SK-N-DZ (cell line): Measurements from ENCODE around the gene STOX2.
A peak's percentile ranks its signal among the peaks of the same experiment; 100 is the strongest.

Experiments
- DNase-seq: peaks from one replicate; pipeline ENCODE4 v3.0.0-alpha.2; 2015; ENCODE audit warnings: low spot score

Gene STOX2

DNA sequence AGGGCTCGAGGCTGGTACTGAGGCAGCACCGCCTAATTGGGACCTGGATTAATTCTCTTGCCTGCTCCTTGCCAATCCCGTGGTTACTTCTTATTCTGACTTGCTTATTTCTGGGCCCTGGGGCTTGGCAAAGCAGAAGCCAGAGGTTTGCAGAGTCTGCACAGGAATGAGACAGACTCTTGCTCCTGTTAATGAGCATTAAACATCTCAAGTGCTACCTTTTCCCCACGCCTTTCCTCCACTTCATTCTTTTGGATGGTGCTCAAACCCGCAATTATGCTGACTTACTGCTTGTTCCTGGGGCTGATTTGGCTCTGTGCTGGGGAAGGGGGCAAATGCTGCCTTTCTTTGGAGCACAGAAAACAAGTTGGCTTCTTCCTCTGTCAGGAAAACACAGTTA is 16.5 kb upstream of the STOX2 start:
- DNase-seq = no peak

DNA sequence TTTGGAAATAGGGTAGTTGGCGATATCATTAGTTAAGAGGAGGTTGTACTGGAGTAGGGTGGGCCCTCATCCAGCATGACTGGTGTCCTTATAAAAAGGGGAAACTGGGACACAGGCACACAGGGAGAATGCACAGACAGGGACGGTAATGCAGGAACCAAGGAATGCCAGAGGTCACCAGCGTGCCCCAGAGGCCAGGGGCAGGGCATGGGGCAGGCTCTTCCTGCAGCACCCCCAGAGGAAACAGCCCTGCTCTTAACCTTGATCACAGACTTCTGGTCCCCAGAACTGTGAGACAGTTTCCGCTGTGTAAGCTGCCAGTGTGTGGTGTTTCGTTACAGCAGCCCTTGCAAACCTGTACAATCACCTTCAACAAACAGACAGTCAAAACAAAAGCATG is 15.9 kb upstream of the STOX2 start:
- DNase-seq = no peak

DNA sequence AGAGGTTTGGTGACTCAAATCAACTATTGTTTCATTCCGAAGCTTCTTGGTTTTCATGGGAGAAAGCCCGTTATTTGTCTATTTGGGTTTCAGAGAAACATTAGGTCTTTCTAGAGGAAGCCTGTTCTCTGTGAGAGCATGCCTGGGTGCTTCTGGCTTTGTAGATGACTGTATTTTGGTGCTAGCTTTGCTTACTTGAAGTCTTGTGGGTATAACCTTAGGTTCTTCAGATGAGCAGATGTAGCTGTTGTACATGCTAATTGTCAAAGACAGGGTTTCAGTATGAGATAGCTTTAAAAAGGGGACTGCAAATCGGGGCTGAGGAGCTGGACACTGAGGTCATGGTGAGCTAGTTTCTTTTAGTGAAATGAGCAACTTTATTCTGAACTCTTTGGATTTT is 7.9 kb upstream of the STOX2 start:
- no peak for DNase-seq

DNA sequence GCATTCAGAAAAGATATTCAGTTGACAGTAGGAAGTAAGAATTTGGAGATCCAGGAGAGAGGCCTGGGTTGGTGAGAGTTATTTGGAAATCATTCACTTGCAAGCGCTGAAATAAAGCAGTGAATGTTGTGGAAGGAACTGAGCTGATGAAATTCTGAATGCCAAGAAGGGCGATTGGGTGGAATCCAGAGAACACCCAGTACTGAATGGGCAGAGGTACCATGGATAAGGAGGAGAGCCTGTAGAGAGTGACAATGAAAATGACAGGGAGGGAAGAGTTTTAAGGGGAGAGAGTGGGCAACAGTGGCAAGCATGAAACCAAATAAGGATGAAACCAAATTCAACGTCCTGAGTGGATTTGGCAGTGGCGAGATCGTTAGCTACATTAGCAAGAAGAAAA is 6.7 kb upstream of the STOX2 start:
- no peak for DNase-seq

DNA sequence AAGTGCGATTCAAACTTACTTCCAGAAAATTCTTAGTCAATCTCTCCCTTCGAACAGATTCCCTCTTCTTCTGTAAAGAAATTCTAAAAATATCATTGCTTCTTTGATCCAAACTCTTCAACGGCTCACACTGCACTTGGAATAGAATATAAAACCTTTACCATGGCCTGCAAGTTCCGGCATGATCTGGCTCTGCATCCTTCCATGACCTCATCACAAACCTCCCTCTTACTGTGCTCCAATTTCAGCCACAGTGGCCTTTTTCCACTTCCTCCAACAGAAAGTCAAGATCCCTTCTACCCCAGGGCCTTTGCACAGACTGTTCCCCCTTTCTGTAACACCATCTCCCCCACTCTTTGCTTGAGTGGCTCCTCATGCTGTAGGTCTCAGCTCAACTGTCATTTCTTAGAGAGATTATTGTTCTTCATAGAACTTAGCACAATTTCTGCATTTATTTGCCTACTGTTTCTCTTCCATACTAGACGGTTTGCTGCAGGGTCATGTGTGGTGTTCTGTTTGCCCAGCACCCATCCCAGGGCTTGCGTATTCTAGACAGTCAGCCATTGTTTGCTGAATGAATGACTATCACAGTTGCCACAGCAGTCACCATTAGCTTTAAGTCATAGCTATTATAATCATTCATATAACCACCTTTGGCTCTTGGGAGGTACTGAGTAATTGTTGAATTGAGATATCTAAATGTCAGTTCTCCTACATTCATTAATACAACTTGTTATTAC is 1.9 kb upstream of the STOX2 start:
- DNase-seq = no peak

DNA sequence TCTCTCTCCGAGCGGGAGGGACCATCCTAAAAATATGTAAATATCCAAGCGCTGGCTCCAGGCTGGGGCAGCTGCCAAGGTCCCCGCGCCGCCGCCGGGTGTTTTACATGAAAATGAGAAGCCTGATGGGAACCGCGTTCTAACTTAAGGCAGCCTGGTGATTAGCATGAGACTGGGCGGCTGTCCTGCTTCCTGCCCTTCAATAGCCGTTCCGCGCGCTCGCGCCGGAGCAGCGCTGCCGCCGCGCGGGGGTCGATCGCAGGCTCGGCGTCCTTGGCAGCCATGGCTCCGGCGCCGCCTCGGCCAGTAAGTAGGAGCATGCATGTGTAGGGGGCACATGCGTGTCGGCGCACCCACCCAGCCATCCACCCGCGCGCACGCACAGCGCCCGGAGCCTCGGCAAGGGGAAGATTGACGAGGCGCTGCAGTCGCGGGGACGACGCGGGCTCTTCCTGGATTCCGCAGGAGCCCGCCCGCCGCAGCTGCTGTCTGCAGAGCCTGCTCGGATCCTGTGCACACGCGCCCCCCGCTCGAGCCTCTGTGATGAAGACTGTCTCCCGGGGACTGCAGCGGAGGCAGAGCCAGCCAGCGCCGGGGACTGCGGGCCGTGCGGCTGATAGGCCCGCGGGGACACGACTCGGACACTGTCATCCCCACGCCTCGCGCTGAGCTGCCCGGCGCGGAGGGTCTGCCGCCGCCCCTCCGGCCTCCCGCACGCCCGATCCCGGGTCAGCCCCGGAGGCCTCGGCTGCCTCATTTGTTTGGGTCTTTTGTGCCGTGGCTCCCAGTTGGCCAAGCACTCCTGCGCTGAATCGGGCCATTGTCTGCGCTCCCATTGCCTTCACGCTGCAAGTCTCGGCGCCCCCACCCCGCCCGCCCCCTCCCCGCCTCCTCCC is 734 bp downstream of the STOX2 start:
- DNase-seq = peak; percentile 45

DNA sequence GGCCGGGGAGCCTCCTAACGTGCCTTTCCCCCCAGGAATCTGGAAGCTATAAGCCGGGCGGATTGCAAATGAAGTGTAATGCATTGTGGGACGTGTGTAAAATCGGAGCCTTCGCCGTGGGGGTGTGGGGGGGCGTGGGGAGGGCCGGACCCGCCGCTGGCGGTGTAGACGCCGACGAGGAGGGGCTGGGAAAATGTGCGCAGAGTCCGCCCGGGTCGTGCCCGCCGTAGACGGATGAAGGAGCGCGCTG is 1.3 kb downstream of the STOX2 start:
- peak; percentile 3 for DNase-seq

DNA sequence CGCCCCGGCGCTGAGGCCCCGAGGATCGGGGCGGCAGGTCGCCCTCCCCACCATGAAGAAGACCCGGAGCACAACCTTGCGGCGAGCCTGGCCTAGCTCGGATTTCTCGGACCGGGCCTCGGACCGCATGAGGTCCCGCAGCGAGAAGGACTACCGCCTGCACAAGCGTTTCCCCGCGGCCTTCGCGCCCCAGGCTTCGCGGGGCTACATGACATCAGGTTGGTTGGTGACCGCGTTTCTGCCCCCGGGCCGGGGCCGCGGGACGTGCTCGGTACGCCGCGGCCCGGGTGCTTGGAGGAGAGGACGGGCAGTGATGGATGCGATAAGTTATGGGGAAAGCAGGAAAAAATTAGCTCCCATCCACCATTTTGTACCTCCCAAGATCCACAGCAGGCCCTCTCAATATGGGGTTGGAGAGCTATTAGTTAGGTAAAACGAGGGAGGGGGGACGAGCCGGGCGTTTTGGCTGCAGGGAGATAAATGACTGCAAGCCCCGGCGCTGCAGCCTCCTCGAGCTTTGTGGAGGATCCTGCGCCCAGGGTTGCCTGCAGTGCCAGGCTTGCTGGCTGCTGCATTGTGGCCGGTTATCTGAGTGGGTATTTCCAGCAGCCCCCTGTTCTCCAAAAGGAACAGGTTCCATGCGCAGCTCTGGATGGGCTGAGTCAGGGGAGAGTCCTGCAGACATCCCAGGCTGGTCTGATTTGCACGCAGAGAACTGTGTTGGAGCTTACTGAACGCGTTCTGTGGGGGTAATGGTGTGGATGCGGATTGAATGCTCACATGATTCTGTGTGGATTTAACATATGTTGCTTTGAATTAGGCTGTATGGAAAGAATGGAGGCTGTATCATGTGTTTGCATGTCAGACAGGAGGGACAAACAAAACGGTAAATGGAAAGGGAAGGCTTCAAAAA is 1.9 kb downstream of the STOX2 start:
- DNase-seq = peak; percentile 21

DNA sequence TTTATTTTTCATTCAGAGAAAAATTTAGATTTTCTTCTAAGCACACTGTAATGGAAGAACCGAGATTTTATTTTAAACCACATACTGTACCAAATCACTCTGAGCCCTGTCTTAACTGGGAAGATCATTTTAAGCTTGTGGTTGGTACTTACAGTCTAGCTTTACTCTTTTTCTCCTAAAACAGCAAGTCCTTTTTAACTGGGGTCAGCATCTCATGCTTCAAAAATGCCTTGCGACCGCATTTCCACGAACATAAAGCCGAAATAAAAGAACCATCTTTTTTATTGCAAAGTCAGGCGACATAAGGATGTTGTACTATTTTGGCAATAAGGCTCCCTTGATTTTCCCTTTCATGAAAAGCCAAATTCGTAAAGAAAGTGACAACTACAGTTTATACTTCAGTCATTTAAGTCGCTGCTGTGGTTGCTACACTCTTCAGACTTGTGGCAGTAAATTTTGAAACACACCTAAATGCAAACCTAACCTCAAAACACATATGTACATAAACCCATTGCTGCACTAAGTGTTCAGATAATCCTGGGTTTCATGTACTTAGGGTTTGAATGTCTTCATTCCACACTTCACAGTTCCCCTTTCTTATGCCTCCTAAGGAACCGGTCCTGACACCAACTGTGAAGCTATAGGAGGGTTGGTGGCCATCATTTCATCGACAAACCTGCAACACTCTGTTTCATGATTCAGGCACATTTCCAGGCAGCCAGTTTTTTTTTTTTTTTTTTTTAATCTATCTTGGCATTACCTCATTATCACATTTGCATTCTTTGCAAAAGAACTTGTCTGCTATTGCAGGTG is 3.0 kb downstream of the STOX2 start:
- DNase-seq = no peak

DNA sequence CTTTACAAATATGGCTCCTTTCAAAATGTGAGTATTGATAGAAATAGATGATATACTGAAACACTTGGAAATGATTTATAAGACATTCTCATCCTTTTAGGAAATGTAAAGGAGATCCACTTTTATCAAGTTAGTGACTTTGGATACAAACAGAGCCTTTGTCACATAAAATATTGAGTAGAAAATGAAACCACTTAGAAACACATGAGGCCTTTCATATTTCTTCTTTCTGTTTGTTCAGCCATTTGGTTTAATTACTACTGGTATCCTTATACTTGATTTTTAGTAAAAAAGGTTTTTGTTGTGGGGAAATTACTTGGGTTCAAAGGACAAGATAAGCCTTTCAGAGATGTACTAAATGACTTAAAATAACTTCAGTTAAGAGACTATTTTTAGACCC is 4.1 kb downstream of the STOX2 start:
- no peak for DNase-seq

DNA sequence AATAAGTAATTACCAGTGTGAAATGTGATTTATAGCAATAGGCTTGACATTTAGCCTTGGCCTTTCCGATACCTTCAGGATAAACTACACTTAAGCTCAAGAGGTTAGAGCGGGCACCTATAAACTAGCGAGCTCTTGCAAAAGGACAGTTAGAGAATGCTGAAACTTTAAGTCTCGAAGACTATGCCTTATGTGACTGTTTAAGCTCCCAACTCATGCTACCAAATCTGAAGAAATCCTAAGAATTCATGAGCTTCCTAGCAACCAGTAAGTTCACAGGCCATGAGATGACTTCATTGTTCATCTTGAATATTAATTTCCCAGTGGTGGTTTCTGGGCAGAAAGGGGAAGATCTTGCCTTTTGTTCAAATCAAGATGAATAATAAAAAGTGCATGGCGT is 4.7 kb downstream of the STOX2 start:
- DNase-seq = no peak

DNA sequence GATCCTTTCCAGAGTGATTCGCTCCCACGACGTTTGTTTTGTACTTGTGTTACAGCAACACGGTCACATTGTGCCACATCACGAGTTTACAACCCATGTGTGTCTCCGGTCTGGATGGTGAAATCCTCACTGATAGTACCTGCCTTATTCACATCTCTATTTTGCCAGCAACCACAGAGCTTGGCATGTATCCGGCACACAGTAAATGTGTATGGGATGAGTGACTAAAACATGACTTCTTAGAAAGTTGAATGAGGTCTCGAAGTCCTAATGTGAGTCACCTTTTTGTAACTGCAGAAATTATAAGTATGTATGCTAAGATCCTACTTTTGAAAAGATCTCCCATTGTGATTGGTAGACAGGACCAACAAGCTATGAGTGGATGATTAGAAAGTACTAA is 7.5 kb downstream of the STOX2 start:
- DNase-seq = no peak

DNA sequence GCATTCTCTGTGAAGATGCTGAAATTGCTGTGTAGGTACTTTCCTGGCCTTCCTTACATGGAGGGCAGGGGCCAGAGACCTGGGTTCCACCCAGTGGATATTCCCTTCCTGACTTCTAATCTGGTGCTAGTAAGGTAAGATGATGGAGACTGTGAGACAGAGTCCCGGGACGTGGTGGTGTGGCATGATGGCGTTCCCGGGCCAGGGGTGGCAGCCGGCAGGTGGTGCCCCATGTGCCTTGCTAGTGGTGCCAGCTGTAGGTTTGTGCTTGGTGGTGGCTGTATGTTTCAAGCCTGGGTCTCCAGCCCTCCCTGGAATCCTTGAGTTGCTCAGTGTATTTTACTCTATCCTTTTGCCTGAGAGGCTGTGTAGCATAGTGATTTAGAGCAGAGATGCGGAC is 10.9 kb downstream of the STOX2 start:
- DNase-seq = no peak

DNA sequence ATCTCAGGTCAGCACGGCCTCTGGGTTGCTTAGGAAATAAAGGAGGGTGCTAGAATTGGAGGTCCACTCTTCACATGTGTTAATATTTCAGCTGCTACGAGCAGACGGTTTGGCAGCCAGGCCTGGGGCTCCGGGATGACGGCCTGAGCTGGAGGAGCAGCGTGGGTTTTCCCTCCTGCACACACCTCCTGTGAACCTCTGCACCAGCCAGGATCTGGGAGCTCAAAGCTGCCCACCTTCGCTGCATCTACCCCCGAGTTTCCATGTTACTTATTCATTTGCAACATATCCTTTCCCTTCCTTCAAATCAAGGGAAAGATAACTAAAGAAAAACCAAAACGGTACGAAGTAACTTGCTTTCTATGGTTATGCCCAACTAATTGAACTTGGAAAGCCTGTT is 13.6 kb downstream of the STOX2 start:
- no peak for DNase-seq

DNA sequence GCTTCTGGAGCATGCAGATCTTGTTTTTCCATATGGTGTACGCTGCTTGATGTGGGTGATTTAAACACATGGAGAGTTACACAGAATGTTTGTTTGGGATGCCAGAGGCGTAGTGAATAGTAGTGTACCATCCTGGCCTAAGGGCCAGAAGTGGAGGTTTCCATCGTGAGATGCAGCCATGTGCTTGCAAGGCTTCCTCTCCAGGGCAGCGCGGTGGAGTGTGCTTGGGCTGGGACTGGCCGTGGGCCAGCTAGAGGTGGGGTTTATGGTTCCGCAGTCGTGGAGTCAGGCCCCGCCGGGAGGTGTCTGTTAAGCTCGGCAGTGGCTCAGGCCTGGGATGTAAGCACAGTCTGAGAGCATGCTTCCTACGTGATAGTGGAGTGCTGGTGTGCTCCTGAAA is 14.0 kb downstream of the STOX2 start:
- no peak for DNase-seq

DNA sequence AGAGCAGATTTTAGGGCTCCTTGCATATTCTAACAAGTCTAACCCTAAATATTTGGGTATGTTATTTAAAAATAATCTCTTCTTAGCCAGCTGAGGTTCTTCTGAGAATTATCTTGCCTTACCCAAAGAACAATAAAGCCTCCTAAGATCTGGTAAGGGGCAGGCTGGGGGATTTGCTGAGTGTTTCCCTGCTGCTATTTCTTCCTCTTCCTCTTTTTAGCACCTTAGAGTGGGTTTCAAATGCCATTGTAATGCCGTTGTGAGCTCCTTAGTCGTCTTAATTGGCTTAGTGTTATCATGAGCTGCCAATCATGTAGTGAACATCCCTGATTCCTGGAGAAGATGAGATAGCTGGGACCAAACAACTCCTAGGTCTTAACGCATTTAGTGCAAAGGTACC is 15.4 kb downstream of the STOX2 start:
- peak; percentile 4 for DNase-seq

DNA sequence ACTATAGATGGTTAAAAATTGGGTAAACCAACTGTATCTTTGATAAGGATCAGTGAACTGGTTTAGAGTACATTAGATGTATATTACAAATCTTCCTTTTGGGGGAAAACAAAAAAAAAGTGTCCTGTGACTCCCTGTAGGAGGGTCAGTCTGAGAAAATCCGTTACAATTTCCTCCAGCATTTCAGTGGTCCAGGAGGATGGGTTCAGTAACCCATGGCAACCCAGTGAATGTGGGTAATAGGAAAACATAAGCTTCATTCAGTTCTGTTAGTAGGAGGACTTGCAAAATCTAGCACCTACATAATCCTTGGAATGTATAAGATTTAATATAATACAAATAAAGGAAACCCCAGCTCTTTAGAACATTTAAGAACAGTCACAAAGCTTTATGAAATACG is 16.2 kb downstream of the STOX2 start:
- DNase-seq = no peak

DNA sequence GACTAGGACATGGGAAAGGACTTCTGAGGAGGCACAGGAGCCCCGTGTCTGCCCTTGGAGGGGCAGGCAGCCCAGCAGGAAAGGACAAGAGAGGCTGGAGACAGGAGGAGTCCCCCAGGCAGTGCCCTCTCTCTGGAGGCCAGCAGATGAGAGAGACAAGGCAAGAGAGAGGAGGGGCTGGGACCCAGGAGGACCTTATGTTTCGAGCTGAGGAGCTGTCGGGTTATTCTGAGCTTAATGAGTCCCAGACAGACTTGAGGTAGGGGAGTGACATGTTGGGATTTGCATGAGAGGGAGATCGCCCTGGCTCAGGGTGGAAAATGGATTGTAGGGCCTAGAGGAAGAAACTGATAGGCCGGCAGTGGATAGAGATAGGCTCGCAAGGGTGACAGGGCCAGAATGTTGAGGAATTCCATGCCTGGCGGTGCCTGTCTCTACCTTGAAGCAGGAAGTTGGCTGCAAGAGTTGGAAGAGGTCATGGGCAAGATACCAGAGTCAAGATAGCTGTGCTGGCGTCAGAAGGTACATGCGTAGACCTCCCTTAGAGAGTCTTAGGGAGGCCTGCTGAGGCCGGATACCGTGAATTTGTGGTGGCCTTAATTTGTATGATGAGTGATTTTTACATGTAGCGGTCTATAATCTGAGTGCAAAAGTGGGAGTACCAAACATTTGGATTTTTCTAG is 19.4 kb downstream of the STOX2 start:
- DNase-seq = no peak

DNA sequence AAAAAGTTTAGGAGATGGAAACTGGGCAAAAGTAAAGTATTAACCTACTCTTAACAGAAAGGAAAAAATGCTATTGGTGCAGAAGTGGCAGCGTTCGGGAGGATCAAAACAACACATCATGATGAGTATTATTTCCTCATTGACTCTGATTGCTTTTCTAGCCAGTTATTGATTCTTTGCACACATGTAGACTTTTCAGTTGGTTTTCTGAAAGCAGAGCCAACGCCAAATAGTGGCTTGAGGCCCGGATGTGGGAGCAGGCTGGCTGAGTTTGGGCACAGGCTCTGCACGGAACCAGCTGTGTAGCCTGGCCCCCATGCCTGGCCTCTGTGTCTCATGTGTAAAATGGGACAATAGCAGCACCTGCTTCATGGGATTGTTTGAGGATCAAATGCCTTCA is 21.8 kb downstream of the STOX2 start:
- no peak for DNase-seq

DNA sequence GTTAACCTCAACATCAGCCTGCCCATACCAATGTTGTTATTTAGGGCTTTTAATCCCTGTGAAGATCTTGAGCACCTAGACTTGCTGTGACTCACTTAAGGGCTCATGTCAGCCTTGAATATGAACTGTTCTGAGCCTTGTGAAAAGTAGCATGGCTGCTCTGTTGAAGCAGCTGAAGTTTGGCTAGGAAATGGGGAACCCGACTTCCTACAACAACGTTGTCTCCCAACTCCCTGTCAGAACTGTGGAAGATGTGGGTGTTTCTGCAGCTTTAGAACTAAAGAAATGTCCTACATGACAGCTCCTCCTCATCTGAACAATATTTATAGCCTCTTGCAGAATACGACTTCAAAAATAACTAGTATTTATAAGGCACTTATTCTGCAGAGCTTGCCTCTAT is 27.5 kb downstream of the STOX2 start:
- DNase-seq = no peak

DNA sequence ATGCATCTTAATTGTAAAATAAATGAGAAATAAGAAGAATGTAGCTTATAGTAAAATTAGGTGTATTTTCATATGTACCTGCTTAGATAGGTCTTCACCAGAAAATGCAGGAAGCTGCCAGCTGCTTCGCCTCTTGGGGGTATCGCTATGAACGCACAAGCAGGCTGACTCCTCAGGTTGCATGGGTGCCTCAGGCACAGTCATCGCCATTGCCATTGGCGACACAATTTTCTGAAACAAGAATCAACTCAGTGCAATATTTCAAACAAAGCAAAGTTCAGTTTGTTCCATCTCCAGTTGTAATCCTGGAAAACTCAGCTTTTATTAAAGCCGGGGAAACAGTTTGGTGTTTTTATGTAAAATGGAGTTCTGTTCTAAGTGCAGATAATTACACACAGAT is 29.7 kb downstream of the STOX2 start:
- DNase-seq = no peak
